GM10266 (cell line): ENCODE measurements around the gene PDE4B.

Experiments
- DNase-seq: peaks from one replicate; pipeline ENCODE4 v3.0.0; 2012; ENCODE audit errors: extremely low spot score
- TF ChIP-seq, protein P1 (sequence below): IDR thresholded peaks from 2 replicates; pipeline ENCODE4 v1.5.1; 2012; ENCODE audit warnings: mild to moderate bottlenecking, low read depth; ENCODE audit not compliant: control insufficient read depth, insufficient read depth; ENCODE audit errors: missing control alignments

Gene PDE4B

DNA sequence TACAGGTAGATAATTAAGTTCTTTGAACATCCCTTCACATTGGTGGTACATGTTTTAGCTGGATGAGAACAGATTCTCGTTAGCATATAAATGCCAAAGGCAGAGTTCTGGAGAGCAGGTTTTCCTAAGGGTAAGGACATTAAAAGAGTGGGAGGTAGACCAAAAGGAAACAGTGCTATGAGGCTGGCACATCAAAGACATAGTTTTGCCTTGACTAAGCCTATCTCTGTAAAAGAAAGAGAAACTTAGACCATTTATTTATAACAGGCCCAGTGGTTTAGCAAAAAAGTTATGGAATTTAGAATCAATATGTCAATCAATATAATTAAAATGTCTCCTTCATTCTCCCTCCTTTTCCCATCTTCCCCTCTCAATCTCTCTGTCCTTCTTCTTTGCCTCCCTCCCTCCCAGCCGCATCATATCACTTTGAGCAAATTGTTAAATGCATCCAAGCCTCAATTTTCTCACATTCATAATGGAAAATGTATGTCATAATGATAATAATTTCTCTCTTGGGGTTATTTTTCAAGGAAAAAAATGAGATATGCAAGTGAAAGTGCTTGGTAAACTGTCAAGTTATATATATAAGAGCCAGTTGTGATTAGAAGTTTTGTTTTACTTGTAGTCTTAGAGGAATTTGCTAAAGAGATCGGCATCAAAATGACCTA lies 531.4 kb downstream of the PDE4B start:
- TF ChIP-seq, protein P1, sequence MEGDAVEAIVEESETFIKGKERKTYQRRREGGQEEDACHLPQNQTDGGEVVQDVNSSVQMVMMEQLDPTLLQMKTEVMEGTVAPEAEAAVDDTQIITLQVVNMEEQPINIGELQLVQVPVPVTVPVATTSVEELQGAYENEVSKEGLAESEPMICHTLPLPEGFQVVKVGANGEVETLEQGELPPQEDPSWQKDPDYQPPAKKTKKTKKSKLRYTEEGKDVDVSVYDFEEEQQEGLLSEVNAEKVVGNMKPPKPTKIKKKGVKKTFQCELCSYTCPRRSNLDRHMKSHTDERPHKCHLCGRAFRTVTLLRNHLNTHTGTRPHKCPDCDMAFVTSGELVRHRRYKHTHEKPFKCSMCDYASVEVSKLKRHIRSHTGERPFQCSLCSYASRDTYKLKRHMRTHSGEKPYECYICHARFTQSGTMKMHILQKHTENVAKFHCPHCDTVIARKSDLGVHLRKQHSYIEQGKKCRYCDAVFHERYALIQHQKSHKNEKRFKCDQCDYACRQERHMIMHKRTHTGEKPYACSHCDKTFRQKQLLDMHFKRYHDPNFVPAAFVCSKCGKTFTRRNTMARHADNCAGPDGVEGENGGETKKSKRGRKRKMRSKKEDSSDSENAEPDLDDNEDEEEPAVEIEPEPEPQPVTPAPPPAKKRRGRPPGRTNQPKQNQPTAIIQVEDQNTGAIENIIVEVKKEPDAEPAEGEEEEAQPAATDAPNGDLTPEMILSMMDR: no peak
- no peak for DNase-seq

DNA sequence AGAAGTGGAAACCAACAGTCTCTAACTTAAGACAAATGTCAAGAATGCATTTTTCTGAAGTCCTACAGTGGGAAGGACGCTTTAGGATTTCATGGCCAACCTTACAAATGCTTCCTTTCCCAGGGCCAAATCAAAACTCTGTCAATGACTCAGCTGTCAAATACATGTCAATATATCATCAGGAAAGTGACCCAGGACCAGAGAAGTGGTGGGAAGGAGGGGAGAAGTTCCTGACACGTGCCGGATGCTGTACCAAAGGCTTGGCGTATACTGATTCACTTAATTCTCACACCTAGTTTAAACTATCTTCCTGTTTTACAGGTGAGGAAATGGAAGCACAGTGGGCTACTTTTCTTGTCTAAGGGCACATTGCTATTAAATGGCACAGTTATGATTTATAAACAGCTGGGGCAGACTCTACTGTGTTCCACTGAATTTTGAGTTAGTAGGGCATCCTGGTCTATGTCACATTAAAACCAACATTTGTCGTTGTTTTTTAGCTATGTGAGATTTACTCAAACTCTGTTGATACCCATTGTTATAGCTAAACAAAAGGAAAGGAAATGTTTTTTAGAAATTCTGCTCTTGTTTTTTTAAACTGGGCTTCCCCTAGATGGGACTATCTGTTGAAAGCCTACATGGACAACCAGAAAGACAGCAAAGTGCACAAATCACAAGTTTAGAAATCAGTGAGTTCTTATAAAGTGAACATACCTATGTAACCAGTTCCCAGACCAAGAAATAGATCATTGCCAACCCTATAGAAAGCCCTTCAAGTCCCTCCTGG lies 533.1 kb downstream of the PDE4B start:
- TF ChIP-seq, protein P1: no peak
- DNase-seq: no peak

DNA sequence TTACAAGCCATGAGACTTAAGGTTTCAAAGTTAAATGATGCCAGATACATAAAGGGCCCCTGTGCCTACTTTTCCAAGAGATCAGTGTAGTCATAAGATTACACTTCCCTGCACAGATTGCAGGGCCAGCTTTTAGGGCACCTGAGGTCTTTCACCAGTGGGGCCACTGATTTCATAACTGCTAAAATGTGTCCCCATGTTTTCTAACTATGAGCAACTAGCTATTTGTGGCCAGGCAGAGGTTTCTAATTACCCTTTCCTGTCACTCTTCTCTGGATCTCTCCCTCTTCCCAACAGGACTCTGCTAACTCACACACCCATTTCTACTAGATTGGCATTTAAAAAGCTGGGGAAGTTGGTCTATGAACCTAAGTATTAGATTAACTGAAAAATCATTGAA lies 534.2 kb downstream of the PDE4B start:
- TF ChIP-seq, protein P1: no peak
- DNase-seq: no peak

DNA sequence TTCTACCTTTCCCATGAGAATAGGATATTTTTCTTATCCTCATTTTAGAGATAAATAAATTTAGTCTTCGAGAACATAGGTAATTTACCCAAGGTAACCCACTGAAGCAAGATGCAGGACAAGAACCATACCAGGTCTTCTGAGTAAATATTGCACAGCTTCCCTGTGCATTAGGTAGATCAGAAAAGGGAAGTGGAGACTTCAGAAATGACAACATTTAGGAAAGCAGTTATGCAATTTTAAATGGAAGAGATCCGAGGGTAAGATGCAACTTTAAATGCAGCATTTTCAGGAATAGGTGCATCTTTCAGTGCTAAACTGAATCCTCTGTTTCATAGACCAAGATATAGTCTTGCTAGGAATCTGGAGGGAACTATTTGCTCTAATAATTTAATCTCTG lies 534.9 kb downstream of the PDE4B start:
- TF ChIP-seq, protein P1: no peak
- no peak for DNase-seq

DNA sequence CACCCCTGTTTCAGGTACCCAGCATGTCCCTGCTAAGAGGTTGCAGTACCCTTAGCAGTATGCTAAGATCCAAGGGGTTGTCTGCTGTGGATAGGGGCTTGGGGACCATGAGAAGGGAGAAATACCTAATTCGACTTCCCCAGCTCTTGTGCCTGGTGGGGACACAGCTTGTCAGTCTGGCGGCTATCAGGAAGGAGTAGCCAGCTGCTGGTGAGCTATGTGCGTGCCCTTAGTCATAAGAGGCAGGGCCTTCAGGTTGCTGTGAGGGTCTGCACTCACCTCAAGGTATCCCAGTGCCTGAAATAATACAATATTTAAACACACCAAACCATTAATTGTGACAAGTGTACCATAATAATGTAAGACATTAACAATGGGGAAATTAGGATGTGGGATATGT lies 536.2 kb downstream of the PDE4B start:
- TF ChIP-seq, protein P1: no peak
- DNase-seq: no peak

DNA sequence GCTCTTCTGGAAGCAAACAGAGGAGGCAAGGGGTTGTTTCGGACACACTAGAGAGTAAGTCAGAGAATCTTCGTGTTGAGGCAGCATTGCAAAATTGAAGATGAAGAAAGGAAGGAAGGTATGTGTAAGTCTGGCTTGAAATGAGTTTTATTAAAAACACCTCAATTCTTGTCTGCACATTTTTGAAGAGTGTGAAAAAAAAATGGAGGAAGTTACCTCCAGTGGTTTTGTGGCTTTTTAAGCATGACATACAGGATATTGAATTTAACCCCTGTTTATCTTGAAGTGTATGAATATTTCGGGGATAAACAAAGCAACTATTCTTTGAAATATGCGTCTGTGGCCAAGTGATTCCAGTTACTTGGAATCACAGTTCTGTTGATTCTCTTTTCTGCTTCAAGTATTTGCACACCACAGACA lies 538.0 kb downstream of the PDE4B start:
- TF ChIP-seq, protein P1: no peak
- no peak for DNase-seq

DNA sequence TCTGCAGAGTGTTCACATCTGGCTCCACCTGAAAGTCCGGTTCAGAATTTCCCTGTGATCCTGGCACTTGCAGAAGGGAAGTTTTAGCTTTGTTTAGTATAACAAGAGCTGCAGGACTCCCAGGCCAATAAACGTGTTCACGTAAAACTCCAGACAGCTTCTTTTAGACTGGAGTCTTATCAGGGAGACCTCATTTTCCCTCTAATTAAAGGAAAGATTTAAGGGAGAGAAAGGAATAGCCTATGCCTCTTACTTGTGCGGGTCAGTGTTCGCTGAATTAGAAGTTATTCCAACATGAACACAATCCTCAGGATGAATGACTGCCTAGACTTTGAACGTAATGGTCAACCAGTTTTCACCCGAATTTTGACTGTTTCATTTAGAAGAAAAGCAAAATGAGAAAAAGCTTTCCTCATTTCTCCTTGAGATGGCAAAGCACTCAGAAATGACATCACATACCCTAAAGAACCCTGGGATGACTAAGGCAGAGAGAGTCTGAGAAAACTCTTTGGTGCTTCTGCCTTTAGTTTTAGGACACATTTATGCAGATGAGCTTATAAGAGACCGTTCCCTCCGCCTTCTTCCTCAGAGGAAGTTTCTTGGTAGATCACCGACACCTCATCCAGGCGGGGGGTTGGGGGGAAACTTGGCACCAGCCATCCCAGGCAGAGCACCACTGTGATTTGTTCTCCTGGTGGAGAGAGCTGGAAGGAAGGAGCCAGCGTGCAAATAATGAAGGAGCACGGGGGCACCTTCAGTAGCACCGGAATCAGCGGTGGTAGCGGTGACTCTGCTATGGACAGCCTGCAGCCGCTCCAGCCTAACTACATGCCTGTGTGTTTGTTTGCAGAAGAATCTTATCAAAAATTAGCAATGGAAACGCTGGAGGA lies 539.2 kb downstream of the PDE4B start:
- TF ChIP-seq, protein P1: no peak
- DNase-seq: no peak
